ENCODE data around the gene RFX8. TPM values are rescaled to one million over a fixed set of nuclear protein-coding genes. Genes with fewer than 3 reads are reported as not detected.

The RFX8 gene
- total and polyA plus RNA-seq, 2 donors (not counting 3 experiments of a cell fraction or from before 2014, with no cell fraction given): 0.21 to 1.00 TPM

DNA sequence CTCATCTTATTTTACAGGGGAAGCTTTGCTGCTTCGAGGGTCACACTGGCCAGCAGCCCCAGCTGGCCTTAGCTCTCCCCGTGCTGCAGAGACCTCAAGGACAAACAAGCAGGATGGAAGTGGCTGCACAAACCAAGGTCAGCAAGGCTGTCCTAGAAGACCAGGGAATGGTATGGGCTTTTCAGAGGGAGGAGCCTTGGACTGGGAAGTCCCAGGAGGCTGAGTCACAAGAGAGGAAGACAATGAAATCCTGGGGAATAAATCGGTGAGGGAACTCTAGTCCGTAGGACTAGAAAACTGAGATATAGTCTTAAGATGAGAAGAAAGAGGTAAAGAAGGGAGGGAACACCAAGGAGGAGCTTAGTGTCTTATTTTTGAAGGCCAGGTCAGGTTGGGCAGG is 103.3 kb downstream of the RFX8 start:
- intact Hi-C loops (cut with micrococcal nuclease) (no loop called here), dilution Hi-C loops (cut with MboI; ENCODE audit: extremely low pct_ligation_motif_present, low sequenced_read_pairs) (no loop called here)
- ChIA-PET POLR2A (no interaction called here), CTCF (interaction anchor here (0.9 to 1.3 kb wide), 2 partner anchors 9 to 29 kb away, joined by 4 to 5 read pairs; no protein-coding TSS in a partner anchor)
- Histone ChIP-seq H3K9ac (replicated peaks; ENCODE audit: extremely low read depth, insufficient read depth, low read length) (no peak overlapping the region), H3K36me3 (ENCODE audit: control insufficient read depth in 2 of 2, extremely low read depth in 1 of 2, insufficient read depth in 2 of 2, low read length in 2 of 2) (no peaks in the 10 kb centered on the region), H4K20me1 (replicated peaks; ENCODE audit: control insufficient read depth, extremely low read depth, insufficient read depth, low read length) (no peaks in the 10 kb centered on the region), H3K27ac (ENCODE audit: insufficient read depth, low read depth, low read length) (no peak overlapping the region), H3K9me3 (replicated peaks; ENCODE audit: control insufficient read depth, insufficient read depth, low read length) (no peaks in the 10 kb centered on the region), H2AFZ (ENCODE audit: low read depth, low read length) (no peak overlapping the region), H3K9me1 (replicated peaks; ENCODE audit: control insufficient read depth, extremely low read depth, insufficient read depth, low read length) (no peaks in the 10 kb centered on the region), H3K4me3 (replicated peaks in 1 of 3; ENCODE audit: insufficient read depth in 1 of 3, low read depth in 1 of 3, low read length in 3 of 3) (no peak overlapping the region), H3K4me1 (ENCODE audit: control insufficient read depth, extremely low read depth, insufficient read depth, low read length) (no peaks in the 10 kb centered on the region), H3K27me3 (ENCODE audit: control insufficient read depth in 2 of 2, insufficient read depth in 2 of 2, low read length in 2 of 2) (peaks cover 0 to 2% of the 10 kb centered on the region in 2 experiments), H3K79me2 (ENCODE audit: control insufficient read depth, insufficient read depth, low read length) (no peaks in the 10 kb centered on the region), H3K4me2 (ENCODE audit: insufficient read depth, low read length) (no peak overlapping the region)
- no TSS peak for BruUV-seq (replicated peaks)
- no peak for FAIRE-seq
- TF ChIP-seq POLR2A (IDR thresholded peaks at IDR 0.05; ENCODE audit: low read depth, low read length) (no peak), MYC (IDR thresholded peaks at IDR 0.05; ENCODE audit: low read depth, low read length) (no peak)
- DNase-seq (ENCODE audit: low read depth, low spot score): no peak

DNA sequence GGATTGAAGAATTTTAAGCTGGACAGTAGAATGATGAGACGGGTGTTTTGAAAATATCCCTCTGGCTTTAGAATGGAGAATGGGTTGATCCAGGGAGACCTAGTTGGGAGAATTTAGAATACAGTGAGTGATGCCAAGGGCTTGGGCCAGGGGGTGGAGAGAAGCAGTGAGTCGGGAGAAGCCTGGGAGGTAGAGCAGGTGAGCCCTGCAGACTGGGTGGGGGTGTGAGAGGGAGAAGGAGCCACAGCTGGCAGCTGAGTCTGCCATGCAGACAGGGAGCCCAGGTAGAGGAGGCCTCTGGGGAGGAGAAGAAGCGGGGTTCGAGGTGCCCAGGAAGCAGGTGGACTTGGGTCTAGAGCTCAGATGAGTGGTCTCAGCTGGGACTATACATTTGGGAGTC is 105.8 kb downstream of the RFX8 start:
- H3K9me3 ChIP-seq (replicated peaks; ENCODE audit: control insufficient read depth, insufficient read depth, low read length): no peaks in the 10 kb centered on the region
- no peak overlapping the region for H3K4me3 ChIP-seq (replicated peaks in 1 of 3; ENCODE audit: insufficient read depth in 1 of 3, low read depth in 1 of 3, low read length in 3 of 3)
- no peaks in the 10 kb centered on the region for H3K79me2 ChIP-seq (ENCODE audit: control insufficient read depth, insufficient read depth, low read length)
- H3K9ac ChIP-seq (replicated peaks; ENCODE audit: extremely low read depth, insufficient read depth, low read length): no peak overlapping the region
- ChIA-PET POLR2A (no interaction called here), CTCF (interaction anchor here (0.8 to 1.3 kb wide), 3 partner anchors 10 to 27 kb away, joined by 3 to 5 read pairs (median 3); no protein-coding TSS in a partner anchor)
- TF ChIP-seq POLR2AphosphoS5 (IDR thresholded peaks at IDR 0.05; ENCODE audit: insufficient read depth, low read depth, low read length) (no peak), FOS (IDR thresholded peaks at IDR 0.05; ENCODE audit: borderline replicate concordance, insufficient read depth, low read length) (no peak), GATA2 (IDR thresholded peaks at IDR 0.05; ENCODE audit: insufficient read depth, insufficient read length, low read depth, low read length) (no peak), MYC (IDR thresholded peaks at IDR 0.05; ENCODE audit: low read depth, low read length) (no peak), JUN (IDR thresholded peaks at IDR 0.05; ENCODE audit: borderline replicate concordance, insufficient read depth, insufficient read length, low read depth) (no peak)
- TF ChIP-seq, protein P1, sequence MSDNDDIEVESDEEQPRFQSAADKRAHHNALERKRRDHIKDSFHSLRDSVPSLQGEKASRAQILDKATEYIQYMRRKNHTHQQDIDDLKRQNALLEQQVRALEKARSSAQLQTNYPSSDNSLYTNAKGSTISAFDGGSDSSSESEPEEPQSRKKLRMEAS (IDR thresholded peaks at IDR 0.05; ENCODE audit: insufficient read depth, insufficient read length): no peak
- TF ChIP-seq, protein P2, sequence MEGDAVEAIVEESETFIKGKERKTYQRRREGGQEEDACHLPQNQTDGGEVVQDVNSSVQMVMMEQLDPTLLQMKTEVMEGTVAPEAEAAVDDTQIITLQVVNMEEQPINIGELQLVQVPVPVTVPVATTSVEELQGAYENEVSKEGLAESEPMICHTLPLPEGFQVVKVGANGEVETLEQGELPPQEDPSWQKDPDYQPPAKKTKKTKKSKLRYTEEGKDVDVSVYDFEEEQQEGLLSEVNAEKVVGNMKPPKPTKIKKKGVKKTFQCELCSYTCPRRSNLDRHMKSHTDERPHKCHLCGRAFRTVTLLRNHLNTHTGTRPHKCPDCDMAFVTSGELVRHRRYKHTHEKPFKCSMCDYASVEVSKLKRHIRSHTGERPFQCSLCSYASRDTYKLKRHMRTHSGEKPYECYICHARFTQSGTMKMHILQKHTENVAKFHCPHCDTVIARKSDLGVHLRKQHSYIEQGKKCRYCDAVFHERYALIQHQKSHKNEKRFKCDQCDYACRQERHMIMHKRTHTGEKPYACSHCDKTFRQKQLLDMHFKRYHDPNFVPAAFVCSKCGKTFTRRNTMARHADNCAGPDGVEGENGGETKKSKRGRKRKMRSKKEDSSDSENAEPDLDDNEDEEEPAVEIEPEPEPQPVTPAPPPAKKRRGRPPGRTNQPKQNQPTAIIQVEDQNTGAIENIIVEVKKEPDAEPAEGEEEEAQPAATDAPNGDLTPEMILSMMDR (IDR thresholded peaks at IDR 0.05; ENCODE audit: extremely low read depth in 1 of 2, insufficient read depth in 1 of 2, low read depth in 1 of 2, low read length in 2 of 2): no peak
- dilution Hi-C loops (cut with MboI; ENCODE audit: extremely low pct_ligation_motif_present, low sequenced_read_pairs): no loop called here
- H3K36me3 ChIP-seq (ENCODE audit: control insufficient read depth in 2 of 2, extremely low read depth in 1 of 2, insufficient read depth in 2 of 2, low read length in 2 of 2): no peaks in the 10 kb centered on the region
- H2AFZ ChIP-seq (ENCODE audit: low read depth, low read length): no peak overlapping the region
- H3K4me2 ChIP-seq (ENCODE audit: insufficient read depth, low read length): no peak overlapping the region
- intact Hi-C loops (cut with micrococcal nuclease): no loop called here
- no peak overlapping the region for H3K27ac ChIP-seq (ENCODE audit: insufficient read depth, low read depth, low read length)
- FAIRE-seq (no peak), DNase-seq (ENCODE audit: low read depth, low spot score) (no peak)
- H3K4me1 ChIP-seq (ENCODE audit: control insufficient read depth, extremely low read depth, insufficient read depth, low read length): no peaks in the 10 kb centered on the region
- BruUV-seq (replicated peaks): no TSS peak
- H3K9me1 ChIP-seq (replicated peaks; ENCODE audit: control insufficient read depth, extremely low read depth, insufficient read depth, low read length): no peaks in the 10 kb centered on the region
- peaks cover 6 to 7% of the 10 kb centered on the region in 2 experiments for H3K27me3 ChIP-seq (ENCODE audit: control insufficient read depth in 2 of 2, insufficient read depth in 2 of 2, low read length in 2 of 2)
- no peaks in the 10 kb centered on the region for H4K20me1 ChIP-seq (replicated peaks; ENCODE audit: control insufficient read depth, extremely low read depth, insufficient read depth, low read length)

All from endothelial cell of umbilical vein (primary cell).